ENCODE results near the gene NPTX2.
"Not testable (repeated sequence)": the region's sequence is repeated elsewhere in the genome, so short reads cannot be mapped to it uniquely, and the experiment has no call there.

Gene NPTX2, protein sequence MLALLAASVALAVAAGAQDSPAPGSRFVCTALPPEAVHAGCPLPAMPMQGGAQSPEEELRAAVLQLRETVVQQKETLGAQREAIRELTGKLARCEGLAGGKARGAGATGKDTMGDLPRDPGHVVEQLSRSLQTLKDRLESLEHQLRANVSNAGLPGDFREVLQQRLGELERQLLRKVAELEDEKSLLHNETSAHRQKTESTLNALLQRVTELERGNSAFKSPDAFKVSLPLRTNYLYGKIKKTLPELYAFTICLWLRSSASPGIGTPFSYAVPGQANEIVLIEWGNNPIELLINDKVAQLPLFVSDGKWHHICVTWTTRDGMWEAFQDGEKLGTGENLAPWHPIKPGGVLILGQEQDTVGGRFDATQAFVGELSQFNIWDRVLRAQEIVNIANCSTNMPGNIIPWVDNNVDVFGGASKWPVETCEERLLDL

DNA sequence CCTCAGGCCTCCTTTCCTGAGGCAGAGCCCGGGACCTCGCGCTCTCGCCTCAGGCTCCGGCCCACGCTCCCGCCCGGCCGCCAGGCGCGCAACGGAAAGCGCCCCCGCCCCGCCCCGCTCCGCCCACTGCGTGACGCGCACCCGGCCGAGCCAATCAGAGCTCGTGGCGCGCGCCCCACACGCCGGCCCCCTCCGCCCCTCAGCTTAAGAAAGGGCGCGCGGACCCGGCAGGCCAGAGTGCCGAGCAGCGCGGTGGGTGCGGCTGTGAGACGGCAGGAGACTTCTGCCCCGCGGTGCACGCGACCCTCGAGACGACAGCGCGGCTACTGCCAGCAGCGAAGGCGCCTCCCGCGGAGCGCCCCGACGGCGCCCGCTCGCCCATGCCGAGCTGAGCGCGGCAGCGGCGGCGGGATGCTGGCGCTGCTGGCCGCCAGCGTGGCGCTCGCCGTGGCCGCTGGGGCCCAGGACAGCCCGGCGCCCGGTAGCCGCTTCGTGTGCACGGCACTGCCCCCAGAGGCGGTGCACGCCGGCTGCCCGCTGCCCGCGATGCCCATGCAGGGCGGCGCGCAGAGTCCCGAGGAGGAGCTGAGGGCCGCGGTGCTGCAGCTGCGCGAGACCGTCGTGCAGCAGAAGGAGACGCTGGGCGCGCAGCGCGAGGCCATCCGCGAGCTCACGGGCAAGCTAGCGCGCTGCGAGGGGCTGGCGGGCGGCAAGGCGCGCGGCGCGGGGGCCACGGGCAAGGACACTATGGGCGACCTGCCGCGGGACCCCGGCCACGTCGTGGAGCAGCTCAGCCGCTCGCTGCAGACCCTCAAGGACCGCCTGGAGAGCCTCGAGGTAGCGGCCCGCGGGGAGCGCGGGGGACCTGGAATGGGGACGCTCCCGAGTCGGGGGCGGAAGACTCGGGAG lies at the start of gene NPTX2:
Gene NPTX2 (plus strand): TSS at position 235 of the 909 bp plus-strand sequence. CDS start 177 bp downstream, at position 412.
- peak; percentile 80 for DNase-seq

- no peak for DNase-seq
Measured at GRCh38 chr7:98567991-98568390, 49.1 kb upstream of the NPTX2 start.

DNA sequence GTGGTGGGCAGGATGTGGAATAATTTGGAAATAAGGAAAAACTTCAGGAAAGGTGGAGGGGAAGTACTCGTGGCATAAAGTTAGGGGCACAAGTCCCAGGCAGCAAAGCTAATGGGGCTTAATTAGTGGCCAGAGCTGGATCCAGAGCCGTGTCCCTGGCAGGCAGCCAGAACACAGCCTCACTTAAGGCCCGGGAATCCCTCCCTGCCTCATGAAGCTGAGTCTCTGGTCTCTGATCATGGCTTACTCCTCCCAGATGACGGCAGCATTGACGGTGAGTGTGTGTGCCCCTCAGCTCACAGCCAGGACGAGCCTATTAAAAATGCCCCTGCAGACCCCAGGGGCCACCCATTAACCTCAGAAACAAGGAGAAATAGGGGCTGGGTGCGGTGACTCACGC lies 48.2 kb upstream of the NPTX2 start:
- DNase-seq = no peak

DNA sequence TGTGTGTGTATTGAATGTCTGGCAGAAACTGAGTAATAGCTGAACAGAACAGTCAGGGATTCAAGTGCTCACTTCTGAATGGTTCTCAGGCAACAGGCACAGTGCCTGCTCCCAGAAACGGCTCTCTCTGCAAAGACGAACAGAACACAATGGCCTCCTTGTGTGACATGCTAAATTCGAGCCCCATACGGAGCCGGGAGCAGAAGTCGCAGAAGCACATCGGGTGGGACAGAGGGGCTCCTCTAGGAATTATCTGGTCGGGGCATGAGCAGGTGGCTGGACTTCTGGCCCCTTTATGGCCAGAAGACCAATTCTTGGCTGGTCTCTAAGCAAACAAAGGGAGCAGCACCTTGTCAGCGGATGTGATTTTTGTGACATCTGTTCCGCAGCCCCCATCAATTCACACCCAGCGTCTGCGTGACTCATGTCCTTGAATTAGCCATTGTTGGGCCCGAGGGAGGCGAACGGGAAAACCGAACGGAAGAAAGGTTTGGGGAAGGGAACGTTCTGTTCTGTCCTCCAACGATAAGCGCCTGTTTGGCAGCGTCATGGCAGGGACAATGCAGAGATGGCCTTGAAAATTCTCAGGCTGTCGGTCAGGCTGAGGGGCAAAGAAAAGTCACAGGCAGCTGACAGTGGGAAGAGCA lies 47.3 kb upstream of the NPTX2 start:
- peak; percentile 87 for DNase-seq

GRCh38 chr7:98571006-98571405 lies 46.1 kb upstream of the NPTX2 start:
- no peak for DNase-seq

GRCh38 chr7:98571986-98572385 lies 45.1 kb upstream of the NPTX2 start:
- DNase-seq = no peak

DNA sequence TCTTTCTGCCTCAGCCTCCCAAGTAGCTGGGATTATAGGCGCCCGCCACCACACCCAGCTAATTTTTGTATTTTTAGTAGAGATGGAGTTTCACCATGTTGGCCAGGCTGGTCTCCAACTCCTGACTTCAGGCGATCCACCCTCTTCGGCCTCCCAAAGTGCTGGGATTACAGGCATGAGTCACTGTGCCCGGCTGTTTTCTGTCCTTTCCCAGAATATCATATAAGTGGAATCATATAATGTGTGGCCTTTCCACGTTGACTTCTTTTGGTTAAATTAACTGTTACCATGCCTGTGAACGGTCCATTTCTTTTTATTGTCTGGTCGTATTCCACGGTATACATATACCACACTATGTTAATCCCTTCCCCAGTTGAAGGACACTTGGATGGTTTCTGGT lies 44.4 kb upstream of the NPTX2 start:
- DNase-seq = not testable (repeated sequence)

DNA sequence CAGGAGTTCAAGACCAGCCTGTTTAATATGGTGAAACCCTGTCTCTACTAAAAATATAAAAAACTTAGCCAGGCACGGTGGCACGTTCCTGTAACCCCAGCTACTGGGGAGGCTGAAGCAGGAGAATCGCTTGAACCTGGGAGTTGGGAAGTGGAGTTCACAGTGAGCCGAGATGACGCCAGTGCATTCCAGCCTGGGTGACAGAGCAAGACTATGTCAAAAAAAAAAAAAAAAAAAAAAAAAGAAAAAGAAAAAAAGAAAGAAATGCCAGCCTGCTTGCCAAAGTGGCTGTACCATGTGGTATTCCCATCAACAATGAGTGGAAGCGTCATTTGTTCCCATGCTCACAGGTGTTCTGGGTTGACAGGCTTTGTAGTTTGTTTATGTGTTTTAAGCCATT lies 43.3 kb upstream of the NPTX2 start:
- no peak for DNase-seq

DNA sequence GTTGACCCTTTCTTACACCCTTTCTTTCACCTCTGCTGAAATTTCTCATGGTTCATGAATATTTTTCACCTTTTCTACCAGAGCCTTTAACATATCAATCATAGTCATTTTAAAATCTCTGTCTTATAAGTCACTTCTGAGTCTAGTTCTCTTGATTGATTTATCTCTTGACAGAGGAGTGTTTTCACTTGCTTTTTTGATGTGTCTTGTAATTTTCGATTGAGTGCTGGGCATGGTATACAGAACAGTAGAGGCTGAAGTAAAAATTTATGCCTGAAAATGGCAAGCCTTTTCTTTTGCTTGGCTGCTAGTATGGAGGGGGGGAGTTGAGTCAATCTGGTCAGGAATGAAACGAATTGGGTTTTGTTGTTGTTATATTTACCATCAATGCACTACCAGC lies 41.2 kb upstream of the NPTX2 start:
- DNase-seq = no peak

- no peak for DNase-seq
Measured at GRCh38 chr7:98584830-98585229, 32.3 kb upstream of the NPTX2 start.

- DNase-seq = no peak
Measured at GRCh38 chr7:98591926-98592325, 25.2 kb upstream of the NPTX2 start.

- DNase-seq = no peak
Measured at GRCh38 chr7:98594348-98594747, 22.7 kb upstream of the NPTX2 start.

- no peak for DNase-seq
Measured at GRCh38 chr7:98594787-98595186, 22.3 kb upstream of the NPTX2 start.

- no peak for DNase-seq
Measured at GRCh38 chr7:98598846-98599615, 18.1 kb upstream of the NPTX2 start.

- DNase-seq = no peak
Measured at GRCh38 chr7:98599886-98600285, 17.2 kb upstream of the NPTX2 start.

DNA sequence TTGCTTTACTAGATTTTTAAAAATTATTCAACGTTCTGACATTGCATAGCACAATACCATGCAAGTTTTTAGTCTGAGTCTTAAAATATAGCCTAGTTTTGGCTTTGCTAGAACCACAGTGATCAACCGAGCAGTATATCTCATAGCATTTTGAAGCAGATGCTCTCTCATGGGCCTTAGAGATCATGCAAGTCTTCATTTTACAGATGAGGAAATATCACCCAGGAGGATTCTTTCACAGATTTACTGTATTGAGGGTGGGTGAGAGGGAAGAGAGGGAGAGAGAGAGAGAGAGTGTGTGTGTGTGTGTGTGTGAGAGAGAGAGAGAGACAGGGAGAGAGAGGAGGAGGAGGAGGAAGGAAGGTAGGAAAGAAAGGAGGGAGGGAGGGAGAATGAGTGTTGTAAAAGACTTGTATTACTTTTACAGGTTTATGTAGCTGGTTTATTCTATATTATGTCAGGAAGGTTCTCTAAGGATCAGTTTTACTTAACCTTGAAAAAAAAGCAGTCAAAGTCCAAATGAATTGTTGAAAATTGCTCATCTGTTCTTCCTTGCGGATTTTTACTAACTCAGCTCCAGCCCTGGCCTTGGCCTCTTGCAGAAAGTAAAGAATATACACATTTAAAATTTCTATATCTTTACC lies 14.2 kb upstream of the NPTX2 start:
- DNase-seq = no peak

DNA sequence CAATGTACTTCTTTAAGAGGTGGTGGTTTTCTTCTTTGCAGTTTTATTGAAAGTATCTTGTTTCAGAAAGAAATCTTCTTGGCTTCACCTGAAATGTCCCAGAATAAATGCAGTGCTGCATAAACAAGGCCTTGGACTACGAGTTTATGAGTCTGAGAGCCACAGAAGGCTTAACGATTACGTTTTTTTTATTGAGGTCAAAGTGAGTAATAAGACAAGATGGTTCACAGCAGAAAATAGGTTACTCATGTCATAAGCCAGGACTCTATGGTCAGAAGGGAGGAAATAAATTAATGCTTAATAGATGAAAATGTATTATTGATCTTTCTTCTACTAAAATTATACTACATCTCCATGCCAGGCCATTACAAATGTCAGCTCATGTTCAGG lies 13.7 kb upstream of the NPTX2 start:
- DNase-seq = no peak

DNA sequence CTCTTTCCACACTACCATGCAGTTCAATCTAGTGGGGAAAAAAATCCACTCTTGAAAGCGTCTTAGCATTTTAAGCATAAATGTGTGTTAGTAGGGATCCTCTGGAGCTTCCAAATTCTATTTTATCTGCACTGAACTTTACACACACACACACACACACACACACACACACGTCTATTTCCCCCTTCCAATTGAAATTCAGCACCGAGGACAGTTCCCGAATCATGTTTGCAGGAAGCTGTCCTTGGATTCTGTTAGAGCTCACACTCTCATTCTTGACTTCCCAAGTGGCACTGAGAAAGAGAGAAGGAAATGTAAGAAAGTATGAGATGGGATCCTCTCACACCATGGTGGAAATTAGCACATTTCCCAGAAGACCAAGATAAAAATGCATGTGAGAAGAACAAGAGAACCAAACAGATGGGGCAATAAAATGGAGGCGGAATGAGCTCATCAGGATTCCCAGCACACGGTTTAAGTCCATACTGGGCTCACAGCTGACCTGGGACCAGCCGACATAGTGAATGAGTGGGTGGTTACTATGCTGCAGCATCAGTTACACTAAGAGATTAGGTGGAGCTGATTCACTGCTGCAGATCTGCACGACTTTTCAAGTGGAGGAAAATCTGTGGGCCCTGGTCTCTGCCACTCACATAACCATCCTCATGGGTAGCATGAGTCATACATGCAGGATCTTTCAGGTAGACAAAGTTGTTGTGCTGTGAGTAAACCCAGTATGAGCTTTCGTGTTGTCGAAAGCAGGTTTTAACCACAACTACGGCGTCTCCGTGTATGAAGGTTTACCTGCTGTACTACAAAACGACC lies 3.3 kb upstream of the NPTX2 start:
- DNase-seq = no peak

GRCh38 chr7:98616381-98617050 lies 569 bp upstream of the NPTX2 start:
- DNase-seq = no peak

DNA sequence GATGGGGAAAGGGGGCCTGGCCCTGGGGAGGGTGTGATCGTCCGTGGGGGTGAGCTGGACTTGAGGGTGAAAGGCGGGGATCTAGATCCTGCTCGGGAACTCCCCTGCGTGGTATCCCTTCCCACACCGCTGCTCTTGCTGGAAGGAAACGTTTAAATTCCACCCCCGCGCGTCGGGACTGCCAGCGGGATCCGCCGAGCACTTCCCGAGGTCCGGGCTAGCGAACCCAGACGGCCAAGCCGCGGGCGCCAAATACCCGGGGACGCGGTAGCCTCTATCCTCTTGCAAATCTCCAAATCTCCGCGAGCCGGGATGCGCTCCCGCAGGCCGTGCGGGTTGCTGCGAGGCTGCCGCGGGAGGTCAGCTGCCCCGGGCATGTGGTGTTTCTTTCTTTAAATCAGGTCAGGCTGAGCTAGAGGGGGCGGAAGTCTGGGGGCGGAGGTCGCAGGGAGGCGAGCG lies 904 bp downstream of the NPTX2 start:
- no peak for DNase-seq

All from midbrain (tissue), 1 donor.